Fibroblast of pulmonary artery (primary cell): ENCODE measurements around the gene CD247.

Experiments
- DNase-seq: peaks from one replicate; pipeline ENCODE4 v3.0.0-alpha.2; 2010; ENCODE audit warnings: low read depth
- H3K4me3 ChIP-seq: replicated peaks from 2 replicates; pipeline ENCODE4 v1.5.1; 2011; ENCODE audit warnings: low read depth, mild to moderate bottlenecking, control low read depth, low read length, moderate library complexity
- TF ChIP-seq, protein P1 (sequence below): IDR thresholded peaks from 2 replicates; pipeline ENCODE4 v1.5.1; 2011; ENCODE audit warnings: mild to moderate bottlenecking, control low read depth, low read length, inconsistent platforms; ENCODE audit errors: missing control alignments

CD247 gene

GRCh38 chr1:167465018-167465417, 53.3 kb downstream of the CD247 start:
- DNase-seq = no peak
- H3K4me3 ChIP-seq = no peak overlapping the region
- TF ChIP-seq, protein P1, sequence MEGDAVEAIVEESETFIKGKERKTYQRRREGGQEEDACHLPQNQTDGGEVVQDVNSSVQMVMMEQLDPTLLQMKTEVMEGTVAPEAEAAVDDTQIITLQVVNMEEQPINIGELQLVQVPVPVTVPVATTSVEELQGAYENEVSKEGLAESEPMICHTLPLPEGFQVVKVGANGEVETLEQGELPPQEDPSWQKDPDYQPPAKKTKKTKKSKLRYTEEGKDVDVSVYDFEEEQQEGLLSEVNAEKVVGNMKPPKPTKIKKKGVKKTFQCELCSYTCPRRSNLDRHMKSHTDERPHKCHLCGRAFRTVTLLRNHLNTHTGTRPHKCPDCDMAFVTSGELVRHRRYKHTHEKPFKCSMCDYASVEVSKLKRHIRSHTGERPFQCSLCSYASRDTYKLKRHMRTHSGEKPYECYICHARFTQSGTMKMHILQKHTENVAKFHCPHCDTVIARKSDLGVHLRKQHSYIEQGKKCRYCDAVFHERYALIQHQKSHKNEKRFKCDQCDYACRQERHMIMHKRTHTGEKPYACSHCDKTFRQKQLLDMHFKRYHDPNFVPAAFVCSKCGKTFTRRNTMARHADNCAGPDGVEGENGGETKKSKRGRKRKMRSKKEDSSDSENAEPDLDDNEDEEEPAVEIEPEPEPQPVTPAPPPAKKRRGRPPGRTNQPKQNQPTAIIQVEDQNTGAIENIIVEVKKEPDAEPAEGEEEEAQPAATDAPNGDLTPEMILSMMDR = no peak

DNA sequence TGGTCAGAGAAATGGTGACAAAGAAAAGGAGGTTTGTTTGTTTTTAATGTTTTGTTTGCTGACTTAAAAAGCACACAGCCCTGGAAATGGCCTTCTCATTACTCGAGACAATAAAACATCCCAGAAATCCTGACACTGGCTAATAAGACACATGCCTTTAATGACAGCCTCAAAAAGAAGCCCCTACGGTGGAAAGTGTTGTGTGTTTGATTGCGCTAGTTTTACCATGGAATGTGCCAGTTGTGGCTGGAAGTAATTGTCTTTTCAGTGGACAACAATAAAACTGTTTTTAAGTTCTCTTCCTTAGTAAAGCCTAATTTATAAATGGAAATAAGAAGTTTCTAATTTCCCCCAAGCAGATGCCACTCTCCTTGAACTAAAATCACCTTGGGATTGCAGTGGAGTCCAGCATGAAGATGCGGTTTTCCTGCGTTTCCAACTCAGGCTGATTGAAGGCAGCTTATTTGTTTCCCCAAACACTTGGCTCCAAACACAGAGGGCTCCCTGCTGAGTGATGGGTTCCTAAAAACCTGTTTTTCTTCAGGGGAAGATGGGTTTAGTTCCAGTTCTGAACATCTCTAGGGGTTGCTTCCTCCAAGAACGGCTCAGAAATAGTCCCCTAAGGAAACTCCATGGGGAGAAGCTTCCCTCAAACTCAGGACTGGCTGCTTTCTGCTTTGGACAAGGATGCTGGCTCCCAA, 54.3 kb downstream of the CD247 start:
- DNase-seq = no peak
- no peak overlapping the region for H3K4me3 ChIP-seq
- TF ChIP-seq, protein P1 = no peak

DNA sequence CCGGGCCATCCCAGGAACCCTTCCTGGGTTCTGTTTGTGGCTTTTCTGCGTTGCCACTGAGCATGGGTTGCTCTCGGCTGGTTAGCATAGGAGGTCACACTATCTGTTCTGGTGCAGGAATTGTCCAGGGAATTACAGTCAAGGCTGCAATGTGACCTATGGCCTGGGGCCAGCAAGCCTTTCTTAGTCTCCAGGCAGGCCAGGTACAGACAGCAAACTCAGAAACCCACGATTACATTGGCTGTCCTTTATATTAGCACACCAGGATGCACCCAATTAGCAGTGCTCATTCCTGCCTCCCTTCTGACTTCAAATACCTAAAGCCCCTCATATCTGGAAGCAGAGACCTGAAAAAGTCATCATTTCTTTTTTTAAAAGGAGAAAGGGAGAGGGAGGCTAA, 55.2 kb downstream of the CD247 start:
- TF ChIP-seq, protein P1 = no peak
- no peak overlapping the region for H3K4me3 ChIP-seq
- DNase-seq = no peak

DNA sequence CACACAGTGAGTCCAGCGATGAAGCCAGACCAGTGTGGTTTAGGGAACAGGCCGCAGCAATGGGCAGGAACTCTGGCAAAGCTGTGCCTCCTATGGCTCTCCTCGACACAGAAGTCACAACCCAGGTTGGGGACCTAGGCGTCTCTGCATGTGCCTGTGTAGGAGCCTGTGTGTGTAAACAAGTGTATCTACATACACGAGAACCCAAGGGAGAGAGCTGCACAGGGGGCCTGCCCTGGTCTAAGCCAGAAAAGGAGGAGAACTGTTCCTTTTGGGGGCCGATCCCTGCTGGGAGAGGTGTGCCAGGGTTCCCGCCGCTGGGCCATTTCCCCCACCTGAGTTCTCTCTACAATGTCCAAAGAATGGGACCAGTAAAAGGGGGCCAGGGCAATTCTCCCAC, 56.0 kb downstream of the CD247 start:
- TF ChIP-seq, protein P1 = no peak
- H3K4me3 ChIP-seq = no peak overlapping the region
- DNase-seq = no peak

GRCh38 chr1:167460836-167461235, 57.5 kb downstream of the CD247 start:
- TF ChIP-seq, protein P1 = no peak
- DNase-seq = no peak
- no peak overlapping the region for H3K4me3 ChIP-seq

DNA sequence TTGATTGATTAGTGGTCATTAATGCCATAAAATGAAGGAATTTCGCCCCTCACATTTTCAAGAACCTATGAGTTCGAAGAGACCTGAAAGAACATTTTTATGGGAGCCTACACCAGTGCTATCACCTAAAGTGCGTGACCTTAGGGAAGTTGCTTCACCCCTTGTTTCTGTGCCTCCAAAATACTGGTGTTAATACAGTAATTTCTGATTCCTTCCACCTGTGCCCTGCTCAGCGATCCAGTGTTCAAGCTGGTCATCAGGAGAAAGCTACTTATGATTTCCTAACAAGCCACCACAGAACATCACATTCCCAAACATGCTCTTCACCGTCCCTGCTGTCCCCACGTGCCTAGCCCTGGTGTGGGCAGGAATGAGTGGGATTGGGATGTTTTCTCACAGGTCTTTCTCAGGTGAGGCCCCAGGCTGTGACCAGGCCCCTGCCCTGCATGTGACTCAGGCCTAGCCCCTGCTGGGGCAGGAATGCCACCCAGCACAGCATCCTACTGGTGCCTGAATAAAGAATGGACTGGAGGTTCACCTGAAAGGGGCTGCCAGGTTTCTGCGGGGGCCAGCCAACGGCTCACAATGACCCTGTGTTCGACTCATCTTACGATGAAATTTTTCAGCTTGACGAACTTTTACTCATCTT, 60.3 kb downstream of the CD247 start:
- H3K4me3 ChIP-seq = no peak overlapping the region
- TF ChIP-seq, protein P1 = no peak
- DNase-seq = no peak

GRCh38 chr1:167456926-167457325, 61.4 kb downstream of the CD247 start:
- TF ChIP-seq, protein P1 = no peak
- no peak overlapping the region for H3K4me3 ChIP-seq
- no peak for DNase-seq
